ENCODE data around the gene LY86.

LY86 gene

DNA sequence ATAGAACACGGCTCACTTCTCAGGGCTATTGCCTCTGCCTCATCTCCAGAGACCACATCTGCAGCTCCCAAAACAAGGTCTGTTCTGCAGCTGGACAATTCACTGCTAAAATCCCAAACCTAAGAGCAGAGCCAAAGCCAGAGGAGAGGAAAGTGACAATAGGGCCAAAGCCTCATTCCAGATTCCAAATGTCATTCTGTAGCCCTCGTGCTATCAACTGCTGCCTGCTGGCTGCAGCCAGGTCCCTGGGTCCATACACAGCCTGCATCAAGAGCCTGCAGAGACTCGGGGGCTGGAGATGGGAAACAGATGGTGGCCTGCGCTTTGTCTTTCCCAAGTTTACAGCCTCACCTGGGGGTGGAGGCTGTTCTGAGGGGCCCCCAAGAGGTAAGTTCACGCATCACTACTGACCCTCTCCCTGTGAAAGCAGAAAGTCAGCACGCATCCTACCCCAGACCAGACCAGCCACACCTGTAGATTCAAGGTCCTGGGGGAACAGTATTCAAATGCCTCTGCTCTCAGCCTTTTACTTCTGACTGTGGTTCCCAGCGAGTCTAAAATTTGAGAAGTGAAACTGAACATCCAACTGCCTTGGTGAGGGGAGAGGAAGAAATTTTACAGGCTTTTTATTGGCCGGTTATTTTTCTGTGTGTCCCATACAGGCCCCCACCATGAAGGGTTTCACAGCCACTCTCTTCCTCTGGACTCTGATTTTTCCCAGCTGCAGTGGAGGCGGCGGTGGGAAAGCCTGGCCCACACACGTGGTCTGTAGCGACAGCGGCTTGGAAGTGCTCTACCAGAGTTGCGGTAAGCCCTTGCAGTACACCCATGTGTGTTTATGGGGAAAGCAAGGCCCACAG lies at the start of gene LY86:
Gene LY86, plus strand, starts transcription at position 657 of the 860 bp plus-strand sequence. Its CDS starts 15 bp downstream, at position 672.
- DNase-seq = no peak

DNA sequence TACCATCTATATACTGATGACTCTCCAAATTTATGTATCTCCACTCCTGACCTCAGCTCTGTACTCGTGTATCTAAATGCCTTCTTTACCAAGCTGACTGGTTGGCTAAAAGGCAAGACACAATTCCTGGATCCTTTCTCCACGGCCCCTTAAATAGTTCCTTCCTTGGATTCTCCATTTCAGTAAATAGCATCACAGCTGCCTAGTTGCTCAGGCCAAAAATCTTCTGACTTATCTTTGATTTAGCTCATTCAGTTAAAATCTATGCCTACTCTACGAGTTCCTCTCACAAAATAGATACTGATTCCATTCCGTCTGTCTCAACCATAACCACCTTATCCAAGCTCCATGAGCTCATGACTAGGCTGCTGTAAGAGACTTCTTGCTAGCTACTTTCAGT lies 49.5 kb upstream of the LY86 start:
- DNase-seq = no peak

GRCh38 chr6:6542357-6542756 lies 46.2 kb upstream of the LY86 start:
- DNase-seq = no peak

- no peak for DNase-seq
Measured at GRCh38 chr6:6543181-6543879, 45.2 kb upstream of the LY86 start.

DNA sequence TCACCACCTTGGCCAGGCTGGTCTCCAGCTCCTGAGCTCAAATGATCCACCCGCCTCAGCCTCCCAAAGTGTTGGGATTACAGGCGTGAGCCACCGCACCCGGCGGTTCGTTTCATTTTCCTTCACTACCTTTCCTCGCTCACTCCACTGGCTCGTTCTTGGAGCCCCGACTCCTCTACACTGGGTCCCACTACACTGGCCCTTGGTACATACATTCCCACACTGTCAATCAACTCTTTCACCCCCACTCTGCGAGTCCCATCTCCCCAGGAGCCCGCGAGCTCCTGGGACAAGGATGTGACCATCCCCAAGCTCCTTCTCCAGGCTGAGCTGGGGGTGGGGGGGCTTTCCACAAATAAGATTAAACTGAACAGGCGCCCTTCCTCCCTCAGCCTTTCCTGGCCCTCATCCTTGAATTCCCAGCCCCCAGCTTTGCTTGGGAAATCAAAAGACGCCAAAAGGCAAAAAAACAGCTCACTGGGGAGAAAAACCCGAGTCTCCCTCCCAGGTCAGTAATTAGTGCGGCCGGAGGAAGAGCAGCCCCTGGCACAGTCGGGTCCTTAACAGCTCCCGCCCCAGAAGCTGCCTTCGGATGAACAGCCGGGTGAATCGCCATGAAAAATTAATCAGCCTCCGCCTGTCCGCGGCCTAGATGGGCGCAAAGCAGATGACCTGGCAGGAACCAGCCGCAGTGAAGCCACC lies 42.8 kb upstream of the LY86 start:
- DNase-seq = no peak

GRCh38 chr6:6546318-6547109 lies 42.0 kb upstream of the LY86 start:
- DNase-seq = peak; percentile 61

DNA sequence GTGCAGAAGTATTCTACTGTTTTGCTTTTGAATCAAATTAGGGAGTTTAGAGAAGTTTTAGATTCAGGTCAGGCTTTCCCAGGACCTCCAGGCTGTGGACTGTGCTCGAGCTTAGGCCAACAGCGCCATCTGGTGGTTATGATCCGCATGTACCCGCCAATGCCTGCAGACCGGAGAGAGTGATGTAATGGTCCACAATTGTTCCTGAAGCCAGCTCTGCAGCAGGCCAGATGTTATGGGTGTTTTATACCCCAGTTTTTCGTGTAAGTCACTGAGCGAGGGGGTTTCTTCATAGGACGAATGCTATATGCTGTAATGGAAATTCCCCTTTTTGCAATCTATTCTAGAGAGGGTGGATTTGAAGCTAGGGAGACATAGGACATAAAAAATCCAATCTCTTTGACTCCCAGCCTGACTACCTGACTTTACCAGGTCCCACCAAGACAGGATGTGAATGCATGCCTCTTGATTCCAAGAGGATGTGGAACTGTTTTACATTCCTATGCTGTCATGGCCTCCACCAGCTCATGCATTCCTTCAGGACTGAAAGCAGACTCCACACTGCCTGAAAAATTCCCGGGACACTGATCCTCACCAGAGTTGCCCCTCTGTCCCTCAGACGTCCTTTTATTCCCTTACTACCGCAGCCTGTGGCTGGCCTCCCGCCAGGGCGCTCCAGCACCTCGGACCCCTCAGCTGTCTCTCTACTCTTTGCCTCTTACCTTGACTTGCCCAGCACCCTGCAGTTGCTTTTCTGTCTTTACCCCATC lies 41.2 kb upstream of the LY86 start:
- DNase-seq = peak; percentile 91

DNA sequence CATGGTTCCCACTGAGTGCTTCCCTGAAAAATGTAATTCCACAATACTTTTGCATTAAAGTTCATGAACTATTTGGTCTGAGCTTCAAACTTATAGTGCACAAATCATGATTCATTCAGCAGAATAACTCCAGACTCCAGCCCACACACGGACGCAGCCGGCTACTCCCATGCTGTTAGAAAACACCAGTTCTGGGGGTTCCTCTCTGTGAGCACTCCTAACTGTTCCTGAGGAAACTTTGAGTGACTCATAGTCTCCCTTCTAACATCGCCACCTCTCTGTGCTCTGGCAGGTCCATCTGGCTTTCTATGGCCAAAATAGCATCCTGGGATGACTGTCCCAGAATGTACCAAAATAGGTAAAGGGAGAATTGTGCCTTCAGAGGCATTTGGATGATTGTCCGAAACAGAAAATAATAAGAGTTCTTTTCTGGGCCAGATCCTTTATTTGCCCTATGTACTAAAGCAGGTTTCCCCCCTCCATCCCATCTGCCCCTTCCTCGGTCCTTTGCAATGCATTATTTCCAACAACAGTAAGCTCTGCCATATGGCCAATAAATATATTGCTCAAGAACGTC lies 32.3 kb upstream of the LY86 start:
- DNase-seq = no peak

DNA sequence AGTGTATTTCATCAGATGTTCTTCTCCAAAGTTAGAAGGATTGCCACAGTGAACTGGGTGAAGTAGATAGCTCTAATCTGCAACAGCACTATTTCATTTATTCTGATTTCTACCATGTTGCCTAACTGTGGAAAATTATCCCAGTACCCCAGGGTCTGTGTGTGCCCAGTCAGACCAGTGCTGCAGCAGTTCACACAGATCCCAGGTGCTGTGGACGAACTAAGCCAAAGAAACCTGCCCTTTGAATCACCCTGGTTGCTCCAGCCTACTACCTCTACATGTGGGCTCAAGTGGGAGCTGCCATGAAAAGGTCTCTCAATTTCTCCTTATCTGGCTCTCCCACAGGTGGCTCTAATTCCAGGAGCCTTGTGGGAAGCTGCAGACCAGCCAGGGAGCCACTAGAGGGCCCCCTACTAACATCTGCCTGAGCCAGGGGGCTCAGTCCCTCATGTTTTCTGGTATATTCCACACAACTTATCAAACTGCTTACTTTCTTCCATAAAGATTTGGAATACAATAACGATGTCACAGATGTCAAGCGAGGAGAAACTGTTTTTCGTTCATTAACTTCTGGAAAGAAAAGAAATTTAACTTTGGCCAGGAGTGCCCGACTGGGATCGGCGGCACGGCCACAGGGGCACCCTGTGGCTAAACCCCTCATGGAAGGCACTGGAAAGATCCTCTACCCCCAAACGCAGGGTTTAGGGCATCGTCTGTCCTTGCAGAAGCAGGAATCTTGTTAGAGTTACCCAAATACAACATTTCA lies 31.6 kb upstream of the LY86 start:
- DNase-seq = no peak

- DNase-seq = no peak
Measured at GRCh38 chr6:6557504-6557839, 31.0 kb upstream of the LY86 start.

DNA sequence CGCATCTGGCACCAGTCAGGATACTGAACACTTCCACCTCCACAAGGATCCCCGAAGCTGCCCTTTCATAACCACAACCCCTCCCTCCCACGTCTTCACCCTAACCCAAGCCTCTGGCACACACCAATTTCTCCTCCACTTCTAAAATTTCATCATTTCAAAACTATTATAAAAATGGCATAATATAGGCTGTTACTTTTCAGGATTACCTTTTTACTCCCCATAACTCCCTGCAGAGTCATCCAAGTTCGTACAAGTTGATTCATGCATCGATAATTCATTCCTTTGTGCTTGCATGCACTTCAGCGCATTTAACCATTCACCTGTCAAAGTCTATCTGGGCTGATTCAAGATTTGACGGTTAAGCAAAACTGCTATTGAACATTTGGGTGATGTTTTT lies 30.6 kb upstream of the LY86 start:
- DNase-seq = no peak

GRCh38 chr6:6559994-6560570 lies 28.4 kb upstream of the LY86 start:
- no peak for DNase-seq

DNA sequence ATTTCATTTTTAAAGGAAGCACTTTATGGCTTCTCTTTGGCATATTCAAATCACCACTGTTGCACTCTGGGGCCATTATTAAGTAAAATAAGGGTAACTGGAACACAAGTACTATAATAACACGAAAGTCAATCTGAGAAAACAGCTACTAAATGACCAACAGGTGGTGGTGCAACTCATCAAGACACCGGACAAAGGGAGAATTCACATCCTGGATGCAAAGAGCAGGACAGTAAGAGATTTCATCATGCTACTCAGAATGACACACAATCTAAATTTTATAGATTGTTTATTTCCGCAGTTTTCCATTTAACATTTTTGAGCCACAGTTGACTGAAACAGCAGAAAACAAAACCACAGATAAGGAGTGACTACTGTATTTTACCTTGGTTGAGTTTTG lies 27.6 kb upstream of the LY86 start:
- no peak for DNase-seq

- no peak for DNase-seq
Measured at GRCh38 chr6:6564154-6564553, 24.4 kb upstream of the LY86 start.

DNA sequence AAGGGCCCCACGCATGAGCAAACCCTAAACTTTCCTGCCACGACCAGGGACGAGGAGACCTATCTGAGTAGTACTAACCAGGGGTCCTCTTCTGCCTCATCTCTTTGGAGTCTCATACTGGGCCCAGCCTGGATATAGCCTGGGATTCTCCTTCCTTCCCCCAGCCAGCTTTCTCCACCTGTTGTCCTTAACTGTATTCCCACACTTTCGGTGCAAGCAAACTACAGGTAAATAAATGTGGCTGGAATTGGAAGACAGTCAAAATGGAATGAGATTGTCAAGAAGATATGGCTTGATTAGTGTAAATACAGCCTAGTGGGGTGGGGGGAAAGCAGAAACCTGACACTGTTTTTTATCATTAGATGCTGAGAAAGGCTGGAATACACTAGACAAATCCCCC lies 23.5 kb upstream of the LY86 start:
- no peak for DNase-seq

DNA sequence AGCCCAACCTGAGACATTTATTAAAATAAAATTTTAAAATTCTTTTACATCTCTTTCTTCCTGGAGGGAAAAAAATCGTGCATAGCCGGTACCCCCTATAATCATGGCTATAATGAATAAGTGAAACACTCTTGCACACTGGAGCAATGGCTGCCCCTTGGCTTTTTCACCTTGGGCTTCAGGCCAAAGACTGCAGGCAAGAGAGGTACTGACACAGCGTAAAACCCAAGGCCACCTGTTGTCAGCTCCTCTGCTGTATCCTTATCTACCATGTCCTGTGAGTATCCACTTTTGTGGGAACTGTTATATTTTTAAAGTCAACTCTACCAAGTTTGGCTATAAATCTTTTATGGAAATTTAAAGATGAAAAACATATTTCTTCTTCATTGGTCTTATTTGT lies 23.0 kb upstream of the LY86 start:
- no peak for DNase-seq

DNA sequence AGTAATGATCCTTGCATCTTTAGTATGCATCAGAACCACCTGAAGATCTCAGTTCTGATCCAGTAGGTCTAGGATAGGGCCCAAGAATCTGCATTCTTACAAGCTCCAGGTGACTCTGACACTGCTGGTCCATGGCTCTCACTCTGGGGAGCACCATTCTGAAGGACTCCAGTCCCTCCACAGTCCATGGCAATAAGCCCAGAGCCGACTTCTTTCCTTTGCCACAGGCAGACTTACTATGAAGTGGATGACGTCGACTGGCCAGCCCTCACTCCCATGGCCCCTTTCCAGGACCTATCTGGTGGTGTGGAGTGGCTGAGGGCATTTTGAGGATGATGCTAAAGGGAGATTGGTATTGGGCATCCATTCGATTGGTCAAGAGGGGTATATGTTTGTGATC lies 21.8 kb upstream of the LY86 start:
- no peak for DNase-seq

DNA sequence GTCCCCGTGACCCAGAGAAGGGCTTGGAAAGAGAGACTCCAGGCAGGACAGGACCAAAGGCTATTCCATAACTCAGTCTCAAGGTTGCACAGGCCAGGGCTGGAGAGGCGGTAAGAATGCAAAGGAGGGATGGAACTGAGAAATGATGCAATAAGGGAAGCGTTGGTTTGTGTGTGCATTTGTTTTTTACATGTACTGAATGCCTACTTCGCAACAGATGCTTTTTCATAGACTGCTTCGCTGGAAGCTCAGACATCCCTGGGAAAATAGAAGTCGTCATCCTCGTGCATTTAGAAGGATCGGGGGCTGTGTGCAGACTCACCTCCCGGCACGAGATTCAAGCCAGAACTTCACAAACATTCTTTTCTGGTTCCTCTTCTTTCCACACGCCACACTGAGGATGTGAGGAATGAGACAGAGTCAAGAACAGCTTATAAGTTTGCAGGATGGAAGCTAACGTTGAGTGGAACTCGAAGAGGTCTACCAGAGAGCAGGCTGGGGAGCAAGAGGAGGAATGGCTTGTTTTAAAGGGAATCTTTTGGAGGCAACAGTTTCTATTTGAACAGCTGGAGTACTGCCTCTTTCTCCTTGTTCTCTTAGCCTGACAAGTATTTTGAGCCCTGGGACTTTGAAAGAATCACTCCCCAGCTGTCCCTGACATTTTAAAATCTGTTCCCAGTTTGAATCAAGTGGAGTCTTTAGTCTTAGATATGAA lies 19.3 kb upstream of the LY86 start:
- DNase-seq = no peak

DNA sequence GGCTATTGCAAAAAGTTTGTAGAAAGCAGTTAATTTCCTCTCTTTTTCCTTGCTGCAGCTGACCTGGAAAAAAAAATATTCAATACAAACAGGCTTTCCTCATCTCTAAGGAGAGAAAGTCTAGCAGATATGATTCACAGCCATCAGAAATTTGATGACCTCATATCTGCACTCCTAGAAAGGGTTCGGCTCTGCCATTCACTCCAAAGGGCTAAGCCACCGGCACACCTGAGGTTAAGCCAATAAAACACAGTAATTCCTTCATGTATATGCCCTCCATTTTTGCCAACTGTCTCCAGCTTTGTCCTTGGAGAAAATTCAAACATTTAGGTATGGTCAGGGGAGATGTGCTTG lies 18.7 kb upstream of the LY86 start:
- no peak for DNase-seq
